ENCODE data around the gene TOB2. TPM values are rescaled to one million over a fixed set of nuclear protein-coding genes. Genes with fewer than 3 reads are reported as not detected.
"Not testable (repeated sequence)": the region's sequence is repeated elsewhere in the genome, so short reads cannot be mapped to it uniquely, and the experiment has no call there.

TOB2 gene
- polyA plus RNA-seq, 3 donors = 52.6 to 68.9 (median 55.0) TPM

DNA sequence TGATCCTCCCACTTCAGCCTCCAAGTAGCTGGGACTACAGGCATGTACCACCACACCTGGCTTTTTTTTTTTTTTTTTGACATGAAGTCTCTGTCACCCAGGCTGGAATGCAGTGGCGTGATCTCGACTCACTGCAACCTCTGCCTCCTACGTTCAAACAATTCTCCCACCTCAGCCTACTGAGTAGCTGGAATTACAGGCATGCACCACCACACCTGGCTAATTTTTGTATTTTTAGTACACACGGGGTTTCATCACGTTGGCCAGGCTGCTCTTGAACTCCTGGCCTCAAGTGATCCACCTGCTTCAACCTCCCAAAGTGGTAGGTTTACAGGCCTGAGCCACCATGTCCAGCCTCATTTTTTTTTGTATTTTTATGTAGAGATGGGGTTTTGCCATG, 6.1 kb downstream of the TOB2 start:
- DNase-seq (ENCODE audit: extremely low read depth in 1 of 11, low read depth in 9 of 11, low spot score in 4 of 11) = not testable (repeated sequence)

DNA sequence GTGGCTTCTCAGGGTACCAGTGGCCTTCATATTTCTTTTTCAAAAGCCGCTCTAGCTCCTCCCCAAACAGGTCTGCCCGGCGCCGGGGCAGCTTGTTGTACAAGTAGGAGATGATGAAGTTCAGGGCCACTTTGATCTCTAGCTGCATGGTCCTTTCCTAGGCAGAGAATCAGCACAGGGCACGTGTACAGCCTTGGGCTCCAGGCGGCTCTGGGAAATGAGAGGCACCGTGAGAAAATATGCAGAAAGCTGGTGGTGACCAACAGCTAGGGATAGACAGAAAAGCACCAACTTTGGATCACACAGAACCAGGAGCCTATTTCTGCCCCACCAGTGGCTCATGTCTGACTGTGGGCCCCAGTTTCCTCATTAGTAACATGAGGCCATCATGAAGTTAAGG, 9.4 kb downstream of the TOB2 start:
- DNase-seq (ENCODE audit: extremely low read depth in 1 of 11, low read depth in 9 of 11, low spot score in 4 of 11) = no peak

DNA sequence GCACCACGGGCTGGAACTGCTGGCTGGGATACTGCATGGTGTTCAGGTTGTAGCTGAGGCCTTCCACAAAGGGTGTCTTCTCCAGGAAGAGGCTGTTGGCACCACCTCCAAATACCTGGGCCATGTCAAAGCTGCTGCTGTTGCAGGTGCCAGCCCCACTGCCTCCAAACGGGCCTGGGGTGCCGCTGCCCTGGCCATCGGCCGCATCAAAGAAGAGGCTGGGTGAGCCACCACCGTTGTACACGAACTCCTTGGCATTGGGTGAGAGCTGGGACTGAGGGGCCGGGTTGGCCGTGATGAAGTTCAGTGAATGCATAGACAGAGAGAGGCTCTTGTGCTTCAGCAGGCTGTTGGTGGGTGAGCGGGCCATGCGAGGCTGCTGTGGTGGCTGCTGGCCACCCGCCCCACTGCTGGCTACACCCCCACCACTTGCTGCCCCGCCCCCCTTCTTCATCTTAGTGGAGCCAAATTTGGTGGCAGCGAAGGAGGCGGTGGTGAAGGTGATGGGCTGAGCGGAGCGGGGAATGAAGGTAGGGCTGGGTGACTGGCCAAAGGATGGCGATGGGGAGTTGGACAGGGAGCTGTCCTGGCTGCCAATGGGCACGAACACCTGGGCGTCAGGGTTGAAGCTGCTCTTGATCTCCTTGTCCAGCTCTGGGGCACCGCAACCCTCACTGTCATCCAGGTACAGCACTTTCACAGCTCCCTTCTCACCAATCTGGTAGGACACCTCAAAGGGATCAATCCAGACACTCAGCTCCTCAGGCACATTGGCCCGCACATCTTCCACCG, 10.1 kb downstream of the TOB2 start:
- no peak for DNase-seq (ENCODE audit: extremely low read depth in 1 of 11, low read depth in 9 of 11, low spot score in 4 of 11)

DNA sequence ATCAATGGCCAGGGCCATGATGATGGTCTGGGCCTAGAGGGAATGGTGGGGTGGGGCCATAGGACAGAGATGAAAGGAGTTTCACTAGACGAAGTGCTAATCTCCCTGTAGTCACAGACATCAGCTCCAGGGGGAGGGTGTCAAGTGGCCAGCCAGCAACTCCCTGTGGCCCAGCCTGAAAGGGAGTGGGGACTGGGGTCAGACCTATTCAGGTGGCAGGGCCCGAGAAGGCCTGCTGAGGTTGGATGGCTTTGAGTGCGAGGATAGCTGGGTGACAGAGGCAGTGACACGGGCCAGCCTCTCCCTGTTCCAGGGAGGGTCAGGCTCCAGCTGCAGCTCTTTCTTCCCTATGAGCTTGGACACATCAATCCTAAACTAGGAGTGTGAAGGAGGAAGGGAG, 11.0 kb downstream of the TOB2 start:
- DNase-seq (ENCODE audit: extremely low read depth in 1 of 11, low read depth in 9 of 11, low spot score in 4 of 11) = peak in 2 of 11 donors; percentile 20

DNA sequence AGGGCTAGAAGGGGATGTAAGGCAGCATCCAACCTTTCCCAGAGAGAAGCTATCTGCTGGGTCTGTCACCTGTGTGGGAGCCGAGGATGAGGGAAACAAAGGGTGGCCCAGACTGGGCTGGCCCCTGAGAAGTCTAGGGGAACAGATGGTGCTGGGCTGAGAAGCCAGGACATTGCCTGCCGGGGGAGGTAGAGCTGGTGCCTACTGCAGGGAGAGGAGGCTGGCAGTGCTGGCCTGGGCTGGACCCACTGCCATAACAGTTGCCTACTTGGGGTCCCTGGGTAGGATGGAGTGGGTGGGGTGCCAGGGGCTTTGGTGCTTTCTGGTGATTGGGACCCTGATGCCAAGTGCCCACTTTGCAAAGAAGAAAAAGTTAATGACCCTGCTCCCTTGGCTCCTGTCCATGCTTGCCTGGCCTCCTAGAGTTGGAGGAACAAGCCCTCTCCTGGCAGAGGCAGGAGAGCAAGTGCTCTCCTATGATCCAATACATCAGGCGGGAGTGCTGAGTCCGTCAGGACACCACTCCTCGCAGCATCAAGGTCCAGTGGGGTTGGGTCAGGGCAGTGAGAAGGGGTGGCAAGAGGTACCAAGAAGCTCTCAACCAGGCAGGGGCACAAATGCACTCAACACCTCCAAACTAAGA, 12.1 kb downstream of the TOB2 start:
- not testable (repeated sequence) for DNase-seq (ENCODE audit: extremely low read depth in 1 of 11, low read depth in 9 of 11, low spot score in 4 of 11)

- DNase-seq (ENCODE audit: extremely low read depth in 1 of 11, low read depth in 9 of 11, low spot score in 4 of 11) = not testable (repeated sequence)
Measured at GRCh38 chr22:41433480-41433879, 13.1 kb downstream of the TOB2 start.

- DNase-seq (ENCODE audit: extremely low read depth in 1 of 11, low read depth in 9 of 11, low spot score in 4 of 11) = no peak
Measured at GRCh38 chr22:41431656-41432055, 14.9 kb downstream of the TOB2 start.

GRCh38 chr22:41429951-41430332, 16.7 kb downstream of the TOB2 start:
- no peak for DNase-seq (ENCODE audit: extremely low read depth in 1 of 11, low read depth in 9 of 11, low spot score in 4 of 11)

DNA sequence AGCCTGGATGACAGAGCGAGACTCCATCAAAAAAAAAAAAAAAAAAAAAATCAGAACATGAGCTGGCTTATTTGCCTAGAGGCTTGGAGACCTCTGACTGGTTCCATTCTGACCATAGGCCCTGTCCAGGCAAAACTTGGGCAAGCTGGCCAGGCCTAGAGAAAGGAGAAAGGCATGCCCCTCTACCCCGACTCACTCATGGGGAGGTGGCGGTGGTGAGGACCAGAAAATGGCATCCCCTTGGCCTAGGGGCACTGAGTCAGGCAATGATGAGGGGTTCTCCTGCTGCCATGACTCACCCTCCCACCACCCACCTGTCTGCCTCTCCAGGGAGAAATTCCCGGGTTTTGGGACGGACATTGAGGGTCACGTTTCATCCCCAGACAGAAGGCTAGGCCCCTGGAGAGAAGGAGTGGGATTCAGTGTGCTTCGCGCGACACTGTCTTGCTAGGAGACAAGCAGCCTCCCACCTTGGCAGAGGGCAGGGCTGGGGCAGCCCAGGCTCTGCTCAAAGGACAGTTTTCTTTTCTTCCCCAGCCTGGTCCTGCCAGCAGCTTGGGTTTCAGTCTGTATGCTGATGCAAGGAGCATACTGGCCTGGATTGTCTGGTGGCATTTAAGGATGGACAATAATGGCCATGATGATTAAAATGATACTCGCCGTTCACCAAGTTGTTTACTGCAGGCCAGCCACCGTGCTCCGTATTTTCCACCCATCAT, 17.2 kb downstream of the TOB2 start:
- DNase-seq (ENCODE audit: extremely low read depth in 1 of 11, low read depth in 9 of 11, low spot score in 4 of 11) = peak in 1 of 11 donors; percentile 15

GRCh38 chr22:41425660-41426365, 20.8 kb downstream of the TOB2 start:
- DNase-seq (ENCODE audit: extremely low read depth in 1 of 11, low read depth in 9 of 11, low spot score in 4 of 11) = no peak

DNA sequence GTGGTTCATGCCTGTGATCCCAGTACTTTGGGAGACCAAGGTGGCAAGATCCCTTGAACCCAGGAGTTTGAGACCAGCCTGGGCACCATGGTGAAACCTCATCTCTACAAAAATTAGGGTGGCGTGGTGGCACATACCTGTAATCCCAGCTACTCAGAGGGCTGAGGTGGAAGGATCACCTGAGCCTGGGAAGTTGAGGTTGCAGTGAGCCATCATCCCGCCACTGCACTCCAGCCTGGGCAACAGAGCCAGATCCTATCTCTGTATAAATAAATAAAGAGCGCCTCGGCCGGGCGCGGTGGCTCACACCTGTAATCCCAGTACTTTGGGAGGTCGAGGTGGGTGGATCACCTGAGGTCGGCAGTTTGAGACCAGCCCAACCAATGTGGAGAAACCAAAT, 27.9 kb downstream of the TOB2 start:
- DNase-seq (ENCODE audit: extremely low read depth in 1 of 11, low read depth in 9 of 11, low spot score in 4 of 11) = no peak

- DNase-seq (ENCODE audit: extremely low read depth in 1 of 11, low read depth in 9 of 11, low spot score in 4 of 11) = no peak
Measured at GRCh38 chr22:41417622-41418390, 28.8 kb downstream of the TOB2 start.

DNA sequence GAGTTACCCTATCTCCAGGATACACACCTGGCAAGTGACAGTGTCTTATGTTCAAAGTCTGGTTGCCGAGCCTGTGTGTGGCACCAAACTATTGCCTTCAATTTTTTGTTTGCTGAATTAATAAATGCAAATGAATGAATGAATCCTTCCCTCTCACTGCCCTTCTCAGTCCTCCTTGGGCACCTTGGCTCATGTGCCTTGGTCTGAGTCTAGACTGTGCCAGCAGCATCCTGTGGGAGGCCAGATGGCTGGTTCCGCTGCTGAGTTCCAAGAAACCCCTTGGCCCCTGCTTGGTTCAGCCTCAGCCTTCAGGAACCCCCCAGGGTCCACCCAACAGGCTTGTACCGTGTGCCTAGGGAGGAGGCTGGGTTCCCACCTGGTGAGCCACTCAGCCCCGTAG, 31.0 kb downstream of the TOB2 start:
- no peak for DNase-seq (ENCODE audit: extremely low read depth in 1 of 11, low read depth in 9 of 11, low spot score in 4 of 11)

DNA sequence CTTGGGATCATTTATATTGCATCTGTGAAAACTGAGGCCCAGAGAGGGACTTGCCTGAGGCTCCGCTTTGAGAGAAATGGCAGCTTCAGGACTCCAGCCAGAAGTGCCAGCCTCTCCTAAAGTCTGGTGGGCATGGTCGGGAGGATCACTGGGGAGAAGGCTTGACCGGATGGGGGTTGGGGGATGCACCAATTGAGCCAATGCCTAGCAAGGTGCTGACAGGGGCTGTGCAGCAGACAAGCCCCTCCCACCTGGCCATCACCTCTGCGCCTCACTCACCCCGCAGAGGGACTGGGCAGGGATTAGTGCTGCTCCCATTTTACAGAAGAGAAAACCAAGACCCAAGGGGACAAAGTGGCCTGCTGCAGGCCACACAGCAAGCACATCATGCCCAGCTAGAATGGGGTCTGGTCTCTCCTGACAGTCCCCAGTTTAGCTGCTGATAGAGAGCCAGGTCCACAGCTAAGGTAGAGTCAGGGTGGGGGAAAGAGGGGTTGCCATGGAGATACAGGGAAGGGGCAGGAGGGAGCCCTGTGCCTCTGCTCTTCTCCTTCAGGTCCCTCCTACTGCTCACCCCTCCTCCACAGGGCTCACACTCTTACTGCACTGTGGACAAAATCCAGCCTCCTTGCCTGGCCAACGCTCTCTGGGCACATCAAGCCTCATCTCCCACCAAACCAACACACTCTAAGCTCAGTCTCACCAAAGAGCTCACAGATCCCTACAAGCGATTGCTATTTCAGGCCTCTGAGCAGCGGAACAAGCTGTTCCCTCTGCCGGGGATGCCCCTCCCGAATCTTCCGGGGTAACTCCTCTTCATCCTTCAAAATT, 35.4 kb downstream of the TOB2 start:
- DNase-seq (ENCODE audit: extremely low read depth in 1 of 11, low read depth in 9 of 11, low spot score in 4 of 11) = no peak

- DNase-seq (ENCODE audit: extremely low read depth in 1 of 11, low read depth in 9 of 11, low spot score in 4 of 11) = no peak
Measured at GRCh38 chr22:41410311-41410751, 36.3 kb downstream of the TOB2 start.

DNA sequence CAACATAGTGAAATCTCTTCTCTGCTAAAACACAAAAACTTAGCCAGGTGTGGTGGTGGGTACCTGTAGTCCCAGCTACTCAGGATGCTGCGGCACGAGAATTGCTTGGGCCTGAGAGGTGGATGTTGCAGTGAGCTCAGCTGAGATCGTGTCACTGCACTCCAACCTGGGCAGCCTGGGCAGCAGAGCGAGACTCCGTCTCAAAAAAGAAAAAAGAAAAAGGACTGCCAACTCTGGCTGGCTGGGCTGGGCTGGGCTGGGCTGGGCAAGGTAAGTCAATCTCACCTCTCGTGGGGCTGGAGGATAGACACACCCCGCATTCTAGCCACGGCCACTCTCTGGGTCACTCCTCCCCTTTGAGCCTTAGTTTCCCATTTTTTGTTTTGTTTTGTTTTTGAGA, 37.9 kb downstream of the TOB2 start:
- no peak for DNase-seq (ENCODE audit: extremely low read depth in 1 of 11, low read depth in 9 of 11, low spot score in 4 of 11)

DNA sequence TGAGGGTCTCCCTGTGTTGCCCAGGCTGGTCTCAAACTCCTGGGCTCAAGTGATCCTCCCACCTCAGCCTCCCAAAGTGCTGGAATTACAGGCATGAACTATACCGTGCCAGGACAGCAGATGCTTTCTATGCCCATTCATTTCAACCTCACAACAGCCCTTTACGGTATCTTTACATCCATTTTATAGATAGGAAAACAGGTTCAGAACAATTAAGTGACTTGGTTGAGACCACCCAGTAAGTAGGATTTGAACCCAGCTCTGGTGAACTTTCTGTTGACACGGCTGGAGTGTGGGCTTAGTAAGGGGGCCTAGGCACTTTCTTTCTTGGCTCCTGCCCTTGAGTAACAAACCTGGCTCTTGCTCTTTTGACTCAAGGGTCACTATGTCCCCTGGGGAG, 39.2 kb downstream of the TOB2 start:
- DNase-seq (ENCODE audit: extremely low read depth in 1 of 11, low read depth in 9 of 11, low spot score in 4 of 11) = no peak

DNA sequence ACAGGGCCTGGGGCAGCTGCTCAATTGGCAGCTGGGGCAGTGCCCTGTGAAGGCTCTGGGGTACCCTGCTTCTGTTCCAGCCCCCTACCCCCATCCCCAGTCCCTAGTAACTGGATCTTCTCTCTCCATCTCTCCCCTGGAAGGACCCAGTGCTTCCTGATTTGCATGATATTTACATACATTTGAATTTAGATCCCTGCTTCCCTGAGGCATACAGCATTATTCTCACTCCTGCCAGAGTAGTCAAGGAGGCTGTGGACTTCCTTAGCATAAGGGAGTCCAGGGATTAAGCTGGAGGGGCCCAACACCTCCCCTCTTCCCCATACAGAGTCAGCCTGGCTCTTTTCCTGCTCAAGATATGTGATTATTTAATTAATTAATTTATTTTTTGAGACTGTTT, 40.2 kb downstream of the TOB2 start:
- DNase-seq (ENCODE audit: extremely low read depth in 1 of 11, low read depth in 9 of 11, low spot score in 4 of 11) = no peak

All from renal cortex interstitium (tissue), 11 donors.